ENCODE data around the gene ZNF35. TPM values are rescaled to one million over a fixed set of nuclear protein-coding genes. Genes with fewer than 3 reads are reported as not detected.

The ZNF35 gene
- 1 to 10 TPM; 3.6 to 6.6 (median 5.4) TPM for polyA plus RNA-seq (ENCODE audit: low read depth in 6 of 6)

DNA sequence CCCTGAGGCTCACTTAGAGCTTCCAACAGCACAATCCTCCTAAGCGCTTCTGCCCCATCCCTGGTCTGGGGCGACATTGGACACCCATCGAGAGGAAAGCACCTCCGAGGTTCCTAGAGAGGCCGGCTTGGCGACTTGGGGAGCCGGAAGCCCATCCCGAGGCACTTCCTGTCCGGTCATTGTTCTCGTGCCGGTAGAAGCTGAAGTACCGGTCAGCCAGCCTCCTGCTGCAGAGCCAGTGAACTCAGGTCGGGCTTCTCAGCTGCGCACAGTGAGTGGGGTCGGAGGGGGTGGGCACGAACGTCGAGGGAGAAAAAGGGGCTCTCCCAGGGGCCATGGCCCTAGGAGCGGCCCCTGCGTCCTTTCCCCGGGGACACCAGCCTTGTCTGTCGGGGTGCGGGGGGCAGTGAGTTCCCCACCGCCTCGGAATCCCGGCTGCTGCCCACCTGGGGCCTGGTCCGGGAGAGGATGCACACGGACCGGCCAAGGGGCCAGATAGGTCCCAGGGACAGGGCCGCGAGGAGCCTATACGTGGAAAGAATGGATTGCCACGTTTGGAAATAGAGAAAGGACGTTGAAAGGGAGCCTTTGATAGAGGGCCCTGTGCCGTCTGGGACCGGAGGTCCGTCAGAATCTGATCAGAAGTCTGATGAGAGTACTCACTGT, at the start of gene ZNF35:
ZNF35 (plus strand) TSS at position 169 of the 666 bp plus-strand sequence. CDS start 2,336 bp downstream, outside the sequence.
- DNase-seq (peak; percentile 29), ATAC-seq (ENCODE audit: low read depth in 2 of 2) (peak; percentile 64 to 75)
- Mint-ChIP-seq H3K4me3 (peak within 1 kb of the TSS; percentile 84 to 95 (median 93)), H3K9me3 (peaks cover 0 to 20% (median 11%) of the 10 kb centered on the region in 7 donors), H3K4me1 (peaks cover 7 to 29% (median 23%) of the 10 kb centered on the region in 3 donors), H3K36me3 (peaks cover 12 to 21% of the 10 kb centered on the region in 2 donors), H3K27ac (peak within 1 kb of the TSS; percentile 69 to 96 (median 88)), H3K27me3 (no peaks in the 10 kb centered on the region)

DNA sequence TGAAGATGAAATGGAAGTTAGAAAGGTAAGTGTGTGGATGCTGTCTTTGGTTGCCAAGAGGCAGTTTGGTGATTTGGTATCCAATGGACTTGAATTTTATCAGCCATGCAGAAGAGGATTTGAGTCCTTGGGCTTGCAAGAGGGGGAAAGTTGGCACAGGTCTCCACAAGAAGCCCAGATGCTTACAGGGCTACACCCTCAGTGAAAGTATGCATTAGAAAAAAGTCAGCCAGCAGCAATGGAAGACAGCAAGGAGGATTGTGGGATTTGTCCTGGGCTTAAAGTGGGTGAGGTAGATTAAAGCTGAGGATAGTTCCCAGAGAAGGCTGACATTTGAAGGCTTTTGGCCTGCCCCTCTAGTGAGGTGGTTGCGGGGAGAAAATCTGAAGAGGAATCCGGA, 46.8 kb upstream of the ZNF35 start:
- Mint-ChIP-seq H3K27me3 (no peaks in the 10 kb centered on the region), H3K9me3 (peaks cover 0 to 14% (median 5%) of the 10 kb centered on the region in 7 donors), H3K36me3 (peaks cover 16 to 26% of the 10 kb centered on the region in 2 donors), H3K4me1 (no peaks in the 10 kb centered on the region), H3K4me3 (no peak overlapping the region), H3K27ac (no peak overlapping the region)
- ATAC-seq (ENCODE audit: low read depth in 2 of 2) (no peak), DNase-seq (no peak)

DNA sequence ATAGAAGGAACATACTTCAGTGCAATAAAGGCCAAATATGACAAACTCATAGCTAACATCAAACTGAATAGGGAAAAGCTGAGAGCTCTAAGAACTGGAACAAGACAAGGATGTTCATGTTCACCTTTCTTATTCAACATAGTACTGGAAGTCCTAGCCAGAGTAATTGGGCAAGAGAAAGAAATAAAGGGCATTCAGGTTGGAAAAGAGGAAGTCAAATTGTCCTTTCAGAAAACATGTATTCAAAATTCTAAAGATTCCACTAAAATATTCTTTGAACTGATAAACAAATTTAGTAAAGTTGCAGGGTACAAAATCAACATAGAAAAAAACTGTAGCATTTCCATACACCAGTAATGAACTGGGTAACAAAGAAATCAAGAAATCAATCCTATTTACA, 35.9 kb upstream of the ZNF35 start:
- H3K4me3 Mint-ChIP-seq, result no peak overlapping the region
- H3K27me3 Mint-ChIP-seq, result no peaks in the 10 kb centered on the region
- H3K4me1 Mint-ChIP-seq, result peaks cover 0 to 4% (median 0%) of the 10 kb centered on the region in 3 donors
- H3K36me3 Mint-ChIP-seq, result peaks cover 0 to 10% of the 10 kb centered on the region in 2 donors
- H3K27ac Mint-ChIP-seq, result peak overlapping the region in 1 of 6 donors; percentile 78
- no peak for ATAC-seq (ENCODE audit: low read depth in 2 of 2)
- DNase-seq, result no peak
- H3K9me3 Mint-ChIP-seq, result peaks cover 0 to 8% (median 3%) of the 10 kb centered on the region in 7 donors

DNA sequence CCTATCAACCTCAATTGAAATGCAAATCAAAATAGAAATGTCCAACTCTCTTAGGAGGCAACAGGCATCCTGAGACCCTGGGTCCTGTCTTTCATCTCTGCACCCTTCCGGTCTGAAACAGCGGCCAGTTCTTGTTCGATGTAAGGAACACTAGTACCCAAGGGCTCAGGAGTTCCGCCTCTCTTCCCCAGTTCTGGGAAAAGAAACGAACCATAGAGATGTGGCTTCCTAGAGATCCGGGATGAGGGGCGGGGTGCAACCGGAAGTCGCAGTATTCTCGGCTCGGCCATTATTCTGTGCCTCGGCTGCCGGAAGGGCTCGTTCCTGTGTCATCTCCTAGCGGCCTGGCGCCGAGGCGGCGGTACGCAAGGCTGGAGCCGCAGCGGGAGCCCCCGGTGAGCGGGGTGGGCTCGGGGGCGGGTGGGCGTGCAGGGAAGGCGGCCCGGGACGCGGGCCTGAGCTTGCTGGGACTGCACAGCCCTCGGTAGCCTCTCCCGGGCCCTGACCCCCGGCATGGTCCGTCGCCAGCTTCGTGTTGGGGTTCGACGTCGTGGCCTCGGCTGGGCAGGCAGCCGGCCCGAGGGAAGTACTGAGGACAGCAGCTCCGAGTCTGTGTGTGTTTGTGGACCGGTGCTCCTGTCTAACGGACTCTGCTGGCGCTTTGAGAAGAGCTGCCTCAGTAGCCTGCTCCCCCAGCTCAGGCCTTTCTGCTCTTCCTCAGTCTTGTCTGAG, 23.6 kb upstream of the ZNF35 start, which contains the start of gene ZNF197:
ZNF197 (plus strand) TSS at position 288 of the 732 bp plus-strand sequence. CDS start 4,119 bp downstream, outside the sequence.
- Mint-ChIP-seq H3K27me3 (no peaks in the 10 kb centered on the region), H3K4me1 (peaks cover 16 to 40% (median 33%) of the 10 kb centered on the region in 3 donors), H3K27ac (peak within 1 kb of the TSS; percentile 33 to 94 (median 82)), H3K4me3 (peak within 1 kb of the TSS; percentile 83 to 94 (median 91)), H3K36me3 (peaks cover 0 to 6% of the 10 kb centered on the region in 2 donors), H3K9me3 (no peaks in the 10 kb centered on the region)
- ATAC-seq (ENCODE audit: low read depth in 2 of 2) (peak; percentile 83 to 90), DNase-seq (peak; percentile 31)

- Mint-ChIP-seq H3K9me3 (no peaks in the 10 kb centered on the region), H3K36me3 (peaks cover 12 to 15% of the 10 kb centered on the region in 2 donors), H3K27ac (no peak overlapping the region), H3K4me1 (peaks cover 21 to 40% (median 39%) of the 10 kb centered on the region in 3 donors), H3K4me3 (no peak overlapping the region), H3K27me3 (no peaks in the 10 kb centered on the region)
- no peak for DNase-seq
- no peak for ATAC-seq (ENCODE audit: low read depth in 2 of 2)
Observed at GRCh38 chr3:44628716-44629115, 19.8 kb upstream of the ZNF35 start.

DNA sequence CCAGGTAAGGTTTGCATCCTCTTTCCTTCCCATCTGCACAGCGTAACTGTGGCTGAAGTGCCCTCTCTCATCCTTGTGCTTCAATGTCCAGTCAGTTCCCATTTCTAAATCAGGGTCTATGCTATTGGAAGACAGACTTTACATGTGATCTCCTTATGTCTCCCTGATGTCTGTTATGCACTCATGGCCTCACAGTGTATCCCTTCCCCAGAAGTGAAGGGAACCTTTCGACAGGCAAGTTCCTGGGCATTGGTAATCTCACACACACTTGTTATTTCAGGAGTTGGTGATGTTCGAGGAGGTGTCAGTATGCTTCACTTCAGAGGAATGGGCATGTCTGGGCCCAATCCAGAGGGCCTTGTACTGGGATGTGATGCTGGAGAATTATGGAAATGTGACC, 16.3 kb upstream of the ZNF35 start:
- Mint-ChIP-seq H3K9me3 (peaks cover 0 to 12% (median 0%) of the 10 kb centered on the region in 7 donors), H3K27me3 (no peaks in the 10 kb centered on the region), H3K4me1 (peaks cover 18 to 32% (median 28%) of the 10 kb centered on the region in 3 donors), H3K27ac (no peak overlapping the region), H3K36me3 (peaks cover 34 to 37% of the 10 kb centered on the region in 2 donors), H3K4me3 (no peak overlapping the region)
- DNase-seq (no peak), ATAC-seq (ENCODE audit: low read depth in 2 of 2) (no peak)

DNA sequence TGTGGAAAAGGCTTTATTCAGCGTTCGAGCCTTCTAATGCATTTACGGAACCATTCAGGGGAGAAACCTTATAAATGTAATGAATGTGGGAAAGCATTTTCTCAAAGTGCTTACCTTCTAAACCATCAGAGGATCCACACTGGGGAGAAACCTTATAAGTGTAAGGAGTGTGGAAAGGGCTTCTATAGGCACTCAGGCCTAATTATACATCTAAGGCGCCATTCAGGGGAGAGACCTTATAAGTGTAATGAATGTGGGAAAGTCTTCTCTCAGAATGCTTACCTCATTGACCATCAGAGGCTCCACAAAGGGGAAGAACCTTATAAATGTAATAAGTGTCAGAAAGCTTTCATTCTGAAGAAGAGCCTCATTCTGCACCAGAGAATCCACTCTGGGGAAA, 6.2 kb upstream of the ZNF35 start:
- DNase-seq, result no peak
- H3K27me3 Mint-ChIP-seq, result no peaks in the 10 kb centered on the region
- H3K36me3 Mint-ChIP-seq, result peaks cover 47 to 48% of the 10 kb centered on the region in 2 donors
- no peak for ATAC-seq (ENCODE audit: low read depth in 2 of 2)
- H3K4me1 Mint-ChIP-seq, result peaks cover 0 to 6% (median 0%) of the 10 kb centered on the region in 3 donors
- no peak overlapping the region for H3K4me3 Mint-ChIP-seq
- H3K9me3 Mint-ChIP-seq, result peaks cover 8 to 60% (median 54%) of the 10 kb centered on the region in 7 donors
- peak overlapping the region in 1 of 6 donors; percentile 54 for H3K27ac Mint-ChIP-seq

GRCh38 chr3:44643024-44643423, 5.5 kb upstream of the ZNF35 start:
- Mint-ChIP-seq H3K27ac (no peak overlapping the region), H3K36me3 (peaks cover 41 to 42% of the 10 kb centered on the region in 2 donors), H3K9me3 (peaks cover 8 to 58% (median 54%) of the 10 kb centered on the region in 7 donors), H3K27me3 (no peaks in the 10 kb centered on the region), H3K4me1 (peaks cover 0 to 11% (median 5%) of the 10 kb centered on the region in 3 donors), H3K4me3 (no peak overlapping the region)
- ATAC-seq (ENCODE audit: low read depth in 2 of 2) (no peak), DNase-seq (no peak)

DNA sequence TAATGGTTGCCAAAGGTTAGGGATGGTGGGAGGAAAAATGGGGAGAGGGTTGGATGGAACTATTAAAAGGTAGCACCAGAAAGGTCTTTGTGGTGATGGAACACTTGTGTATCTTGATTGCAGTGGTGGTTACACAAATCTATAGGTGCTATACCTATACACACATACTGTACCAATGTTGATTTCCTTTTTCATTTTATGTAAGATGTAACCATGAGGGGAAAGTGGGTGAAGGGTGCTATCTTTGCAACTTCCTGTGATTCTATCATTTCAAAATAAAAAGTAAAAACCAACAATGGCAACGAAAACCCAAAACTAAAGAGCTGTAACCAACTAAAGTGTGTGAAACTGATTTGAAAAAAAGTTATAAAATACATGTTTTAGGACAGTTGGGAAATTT, 761 bp upstream of the ZNF35 start:
- Mint-ChIP-seq H3K4me1 (peaks cover 7 to 29% (median 23%) of the 10 kb centered on the region in 3 donors), H3K4me3 (peak overlapping the region in 7 of 8 donors; percentile 84 to 95 (median 93)), H3K27me3 (no peaks in the 10 kb centered on the region), H3K36me3 (peaks cover 14 to 24% of the 10 kb centered on the region in 2 donors), H3K9me3 (peaks cover 0 to 27% (median 19%) of the 10 kb centered on the region in 7 donors), H3K27ac (peak overlapping the region; percentile 12 to 96 (median 84))
- DNase-seq (no peak), ATAC-seq (ENCODE audit: low read depth in 2 of 2) (no peak)

DNA sequence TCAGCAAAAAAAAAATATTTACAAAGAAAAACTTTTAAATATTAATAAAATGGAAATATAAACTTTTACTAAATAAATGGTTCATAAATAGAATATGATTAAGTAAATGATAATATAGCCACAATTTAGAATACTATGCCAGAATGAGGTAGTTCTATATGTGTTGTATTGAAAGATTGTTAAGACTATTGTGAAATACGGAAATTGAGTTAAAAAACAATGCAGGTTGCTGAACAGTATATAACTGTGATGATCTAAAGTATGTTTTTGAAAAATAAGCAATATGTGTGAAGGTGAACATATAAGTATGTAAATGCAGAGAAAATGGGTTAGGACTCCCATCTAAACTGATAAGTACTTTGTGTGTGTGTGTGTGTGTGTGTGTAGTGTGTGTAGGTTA, 1.2 kb downstream of the ZNF35 start:
- Mint-ChIP-seq H3K9me3 (peaks cover 0 to 15% (median 8%) of the 10 kb centered on the region in 7 donors), H3K4me1 (peaks cover 13 to 29% (median 23%) of the 10 kb centered on the region in 3 donors), H3K27me3 (no peaks in the 10 kb centered on the region), H3K4me3 (peak overlapping the region in 2 of 8 donors; percentile 93), H3K36me3 (peaks cover 21 to 28% of the 10 kb centered on the region in 2 donors), H3K27ac (peak overlapping the region in 1 of 6 donors; percentile 77)
- DNase-seq (no peak), ATAC-seq (ENCODE audit: low read depth in 2 of 2) (no peak)

DNA sequence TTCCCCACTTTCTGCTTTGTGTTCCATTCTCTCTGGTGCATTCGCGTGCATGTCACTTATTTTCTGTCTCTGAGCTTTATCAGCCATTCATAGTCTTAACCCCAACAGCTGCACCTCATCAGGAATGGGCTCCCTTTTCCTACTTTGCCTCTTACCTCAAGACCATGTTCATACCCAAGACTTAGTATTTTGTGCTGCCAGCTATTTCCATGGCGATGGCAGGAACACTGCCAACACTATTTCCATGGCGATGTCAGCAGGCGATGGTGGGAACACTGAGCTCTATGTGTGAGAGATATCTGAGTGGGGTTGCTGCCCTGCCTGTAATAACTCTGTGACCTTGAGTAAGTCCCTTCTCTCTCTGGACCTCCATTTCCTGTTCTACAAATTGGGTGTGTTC, 5.5 kb downstream of the ZNF35 start:
- H3K9me3 Mint-ChIP-seq, result peaks cover under 1 to 20% (median 15%) of the 10 kb centered on the region in 7 donors

GRCh38 chr3:44659015-44659414, 10.5 kb downstream of the ZNF35 start:
- H3K4me3 Mint-ChIP-seq, result no peak overlapping the region
- H3K27me3 Mint-ChIP-seq, result no peaks in the 10 kb centered on the region
- H3K4me1 Mint-ChIP-seq, result peaks cover 3 to 7% (median 7%) of the 10 kb centered on the region in 3 donors
- DNase-seq, result no peak
- H3K27ac Mint-ChIP-seq, result no peak overlapping the region
- H3K36me3 Mint-ChIP-seq, result peaks cover 54 to 60% of the 10 kb centered on the region in 2 donors
- peaks cover 11 to 42% (median 25%) of the 10 kb centered on the region in 7 donors for H3K9me3 Mint-ChIP-seq
- no peak for ATAC-seq (ENCODE audit: low read depth in 2 of 2)

More for the DNA sequence above, 5.5 kb downstream of the ZNF35 start:
- Mint-ChIP-seq H3K4me3 (no peak overlapping the region), H3K27ac (peak overlapping the region in 2 of 6 donors; percentile 66 to 86), H3K4me1 (peaks cover 12 to 18% (median 16%) of the 10 kb centered on the region in 3 donors), H3K27me3 (no peaks in the 10 kb centered on the region), H3K36me3 (peaks cover 57 to 59% of the 10 kb centered on the region in 2 donors)
- ATAC-seq (ENCODE audit: low read depth in 2 of 2) (no peak), DNase-seq (no peak)

DNA sequence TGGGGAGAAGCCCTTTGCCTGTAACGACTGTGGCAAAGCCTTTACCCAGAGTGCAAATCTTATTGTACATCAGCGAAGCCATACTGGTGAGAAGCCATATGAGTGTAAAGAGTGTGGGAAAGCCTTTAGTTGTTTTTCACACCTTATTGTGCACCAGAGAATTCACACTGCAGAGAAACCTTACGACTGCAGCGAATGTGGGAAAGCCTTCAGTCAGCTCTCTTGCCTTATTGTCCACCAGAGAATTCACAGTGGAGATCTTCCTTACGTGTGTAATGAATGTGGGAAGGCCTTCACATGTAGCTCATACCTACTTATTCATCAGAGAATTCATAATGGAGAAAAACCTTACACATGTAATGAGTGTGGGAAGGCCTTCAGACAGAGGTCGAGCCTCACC, 10.9 kb downstream of the ZNF35 start:
- H3K9me3 Mint-ChIP-seq, result peaks cover 11 to 42% (median 25%) of the 10 kb centered on the region in 7 donors
- no peaks in the 10 kb centered on the region for H3K27me3 Mint-ChIP-seq
- no peak for ATAC-seq (ENCODE audit: low read depth in 2 of 2)
- peaks cover 50 to 56% of the 10 kb centered on the region in 2 donors for H3K36me3 Mint-ChIP-seq
- no peak for DNase-seq
- H3K4me1 Mint-ChIP-seq, result peaks cover 3 to 7% (median 4%) of the 10 kb centered on the region in 3 donors
- H3K4me3 Mint-ChIP-seq, result no peak overlapping the region
- no peak overlapping the region for H3K27ac Mint-ChIP-seq
